Activated B cell treated with CpG ODN at 0.5 μM for 24 hours (primary cell): ENCODE data around the gene ZNF8. TPM values are rescaled to one million over a fixed set of nuclear protein-coding genes. Genes with fewer than 3 reads are reported as not detected.

Source experiments
- ATAC-seq: fragments of 200-7000 bp; cut with Tn5 transposase; one replicate; pipeline ENCODE4 v1.10.0; 2021; ENCODE audit warnings: low read depth, mild to moderate bottlenecking, moderate library complexity
- CTCF ChIA-PET: fragments of 350-600 bp; sonication (Branson Sonifier 250); formaldehyde crosslinking; loops from one replicate; lab custom pipeline; 2021; ENCODE audit warnings: antibody characterized with exemption; lab: Charles Lee
- POLR2A ChIA-PET: fragments of 350-600 bp; sonication (Branson Sonifier 250); formaldehyde crosslinking; loops from one replicate; lab custom pipeline; 2021; ENCODE audit warnings: antibody characterized with exemption; lab: Charles Lee
- DNase-seq: peaks from one replicate; pipeline ENCODE4 v3.0.0; 2022
- H3K27ac Mint-ChIP-seq: one replicate; pipeline ENCODE4 v1.8.0; 2020; ENCODE audit warnings: mixed read lengths
- H3K27me3 Mint-ChIP-seq: one replicate; pipeline ENCODE4 v1.8.0; 2021; ENCODE audit warnings: mixed read lengths
- H3K36me3 Mint-ChIP-seq: one replicate; pipeline ENCODE4 v1.8.0; 2021; ENCODE audit warnings: low read depth, mixed read lengths
- H3K4me1 Mint-ChIP-seq: one replicate; pipeline ENCODE4 v1.8.0; 2021; ENCODE audit warnings: mixed read lengths
- H3K4me3 Mint-ChIP-seq: one replicate; pipeline ENCODE4 v1.8.0; 2020; ENCODE audit warnings: mild to moderate bottlenecking, mixed read lengths
- H3K9me3 Mint-ChIP-seq: one replicate; pipeline ENCODE4 v1.8.0; 2020; ENCODE audit warnings: mixed read lengths
- intact Hi-C: fragments of 100-400 bp; cut with micrococcal nuclease; formaldehyde crosslinking; loops from one replicate; pipeline ENCODE4 v1.15.1; 2024
- total RNA-seq: library from RNA; stranded (reverse); gene quantifications from 2 replicates; pipeline ENCODE4 v1.2.3, GENCODE V29; 2022
- TF ChIP-seq, protein P1 (sequence below): fragments of 200-600 bp; IDR thresholded peaks from one replicate; pipeline ENCODE4 v1.8.0; 2022; ENCODE audit warnings: antibody characterized with exemption, mild to moderate bottlenecking

Gene ZNF8
- total RNA-seq, 1 donor from 2014 or later = 5.3 TPM

- intact Hi-C loops = no loop called here
- H3K27ac Mint-ChIP-seq = no peak overlapping the region
- no peak for ATAC-seq
- ChIA-PET POLR2A (interaction anchor here (0.5 kb wide), 1 partner anchor 104 kb away, joined by 3 read pairs; no protein-coding TSS in a partner anchor), CTCF (interaction anchor here (1.3 kb wide), 1 partner anchor 190 kb away, joined by 4 read pairs; the partner anchor contains the start of gene ZBTB45)
- H3K4me1 Mint-ChIP-seq = peaks cover 2% of the 10 kb centered on the region
- H3K9me3 Mint-ChIP-seq = no peaks in the 10 kb centered on the region
- no peaks in the 10 kb centered on the region for H3K27me3 Mint-ChIP-seq
- DNase-seq = no peak
- H3K4me3 Mint-ChIP-seq = no peak overlapping the region
- TF ChIP-seq, protein P1, sequence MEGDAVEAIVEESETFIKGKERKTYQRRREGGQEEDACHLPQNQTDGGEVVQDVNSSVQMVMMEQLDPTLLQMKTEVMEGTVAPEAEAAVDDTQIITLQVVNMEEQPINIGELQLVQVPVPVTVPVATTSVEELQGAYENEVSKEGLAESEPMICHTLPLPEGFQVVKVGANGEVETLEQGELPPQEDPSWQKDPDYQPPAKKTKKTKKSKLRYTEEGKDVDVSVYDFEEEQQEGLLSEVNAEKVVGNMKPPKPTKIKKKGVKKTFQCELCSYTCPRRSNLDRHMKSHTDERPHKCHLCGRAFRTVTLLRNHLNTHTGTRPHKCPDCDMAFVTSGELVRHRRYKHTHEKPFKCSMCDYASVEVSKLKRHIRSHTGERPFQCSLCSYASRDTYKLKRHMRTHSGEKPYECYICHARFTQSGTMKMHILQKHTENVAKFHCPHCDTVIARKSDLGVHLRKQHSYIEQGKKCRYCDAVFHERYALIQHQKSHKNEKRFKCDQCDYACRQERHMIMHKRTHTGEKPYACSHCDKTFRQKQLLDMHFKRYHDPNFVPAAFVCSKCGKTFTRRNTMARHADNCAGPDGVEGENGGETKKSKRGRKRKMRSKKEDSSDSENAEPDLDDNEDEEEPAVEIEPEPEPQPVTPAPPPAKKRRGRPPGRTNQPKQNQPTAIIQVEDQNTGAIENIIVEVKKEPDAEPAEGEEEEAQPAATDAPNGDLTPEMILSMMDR = no peak
- H3K36me3 Mint-ChIP-seq = peaks cover 11% of the 10 kb centered on the region
Observed at GRCh38 chr19:58330458-58330857, 51.7 kb downstream of the ZNF8 start.

DNA sequence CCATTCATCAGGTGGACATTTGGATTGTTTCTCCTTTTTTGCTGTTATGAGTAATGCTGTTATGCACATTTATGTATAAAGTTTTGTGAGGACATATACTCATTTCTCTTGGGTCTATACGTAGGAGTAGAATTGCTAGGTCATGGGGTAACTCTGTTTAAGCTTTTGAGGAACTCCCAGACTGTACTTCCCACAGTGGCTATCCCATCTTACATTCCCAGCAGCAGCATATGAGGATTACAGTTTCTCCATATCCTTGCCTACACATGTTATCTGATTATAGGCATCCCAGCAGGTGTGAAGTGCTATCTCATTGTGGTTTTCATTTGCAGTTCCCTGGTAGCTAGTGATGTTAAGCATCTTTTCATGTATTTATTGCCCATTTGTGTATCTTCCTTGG is 53.9 kb downstream of the ZNF8 start:
- no peak for ATAC-seq
- CTCF ChIA-PET = no interaction called here
- POLR2A ChIA-PET = no interaction called here
- TF ChIP-seq, protein P1 = no peak
- Mint-ChIP-seq H3K4me3 (no peak overlapping the region), H3K27ac (no peak overlapping the region), H3K36me3 (peaks cover 24% of the 10 kb centered on the region), H3K4me1 (peaks cover 2% of the 10 kb centered on the region), H3K27me3 (no peaks in the 10 kb centered on the region), H3K9me3 (no peaks in the 10 kb centered on the region)
- no peak for DNase-seq
- intact Hi-C loops = no loop called here

GRCh38 chr19:58334691-58335249 is 56.0 kb downstream of the ZNF8 start:
- CTCF ChIA-PET = no interaction called here
- H3K27ac Mint-ChIP-seq = no peak overlapping the region
- H3K4me3 Mint-ChIP-seq = no peak overlapping the region
- no peak for ATAC-seq
- no peaks in the 10 kb centered on the region for H3K27me3 Mint-ChIP-seq
- H3K36me3 Mint-ChIP-seq = peaks cover 43% of the 10 kb centered on the region
- TF ChIP-seq, protein P1 = no peak
- no peaks in the 10 kb centered on the region for H3K9me3 Mint-ChIP-seq
- POLR2A ChIA-PET = no interaction called here
- no peak for DNase-seq
- no peaks in the 10 kb centered on the region for H3K4me1 Mint-ChIP-seq
- intact Hi-C loops = no loop called here

DNA sequence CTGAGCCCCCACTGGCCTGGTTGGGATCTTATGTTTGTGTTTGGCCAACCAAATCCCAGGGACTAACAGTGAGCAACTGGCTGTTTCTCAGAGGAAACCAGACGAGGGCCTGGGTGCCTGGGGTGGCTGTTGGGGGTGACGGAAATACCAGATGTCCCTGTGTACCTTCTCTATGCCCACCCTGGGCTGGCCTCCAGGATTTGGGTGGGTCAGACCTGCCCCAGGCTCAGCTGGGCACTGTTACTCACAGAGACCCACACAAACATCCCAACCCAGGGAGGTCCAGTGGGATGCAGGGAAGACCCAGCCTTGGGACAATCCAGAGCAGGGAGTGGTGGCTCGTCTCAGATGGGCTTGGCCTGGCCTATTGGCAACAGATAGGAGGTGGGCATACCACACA is 56.9 kb downstream of the ZNF8 start:
- ATAC-seq = no peak
- H3K27me3 Mint-ChIP-seq = no peaks in the 10 kb centered on the region
- no peak for DNase-seq
- no peaks in the 10 kb centered on the region for H3K4me1 Mint-ChIP-seq
- TF ChIP-seq, protein P1 = no peak
- intact Hi-C loops = no loop called here
- peaks cover 48% of the 10 kb centered on the region for H3K36me3 Mint-ChIP-seq
- no peak overlapping the region for H3K27ac Mint-ChIP-seq
- H3K9me3 Mint-ChIP-seq = no peaks in the 10 kb centered on the region
- H3K4me3 Mint-ChIP-seq = no peak overlapping the region
- CTCF ChIA-PET = no interaction called here
- POLR2A ChIA-PET = no interaction called here

- ChIA-PET POLR2A (no interaction called here), CTCF (no interaction called here)
- Mint-ChIP-seq H3K4me1 (no peaks in the 10 kb centered on the region), H3K4me3 (no peak overlapping the region), H3K36me3 (peaks cover 54% of the 10 kb centered on the region), H3K9me3 (no peaks in the 10 kb centered on the region), H3K27me3 (no peaks in the 10 kb centered on the region), H3K27ac (no peak overlapping the region)
- TF ChIP-seq, protein P1 = no peak
- DNase-seq (no peak), ATAC-seq (no peak)
- intact Hi-C loops = no loop called here
Observed at GRCh38 chr19:58336216-58336615, 57.5 kb downstream of the ZNF8 start.
